Cardiac atrium fibroblast (primary cell): ENCODE measurements around the gene PTCRA. TPM values are rescaled to one million over a fixed set of nuclear protein-coding genes. Genes with fewer than 3 reads are reported as not detected.

Experiments
- total RNA-seq: library from RNA; depleted of rRNA; stranded (reverse); fragments of >200 nt; gene quantifications from 2 replicates; pipeline ENCODE4 v1.2.3, GENCODE V29; 2015

The PTCRA gene, protein sequence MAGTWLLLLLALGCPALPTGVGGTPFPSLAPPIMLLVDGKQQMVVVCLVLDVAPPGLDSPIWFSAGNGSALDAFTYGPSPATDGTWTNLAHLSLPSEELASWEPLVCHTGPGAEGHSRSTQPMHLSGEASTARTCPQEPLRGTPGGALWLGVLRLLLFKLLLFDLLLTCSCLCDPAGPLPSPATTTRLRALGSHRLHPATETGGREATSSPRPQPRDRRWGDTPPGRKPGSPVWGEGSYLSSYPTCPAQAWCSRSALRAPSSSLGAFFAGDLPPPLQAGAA
- not detected in 2 replicates for total RNA-seq

DNA sequence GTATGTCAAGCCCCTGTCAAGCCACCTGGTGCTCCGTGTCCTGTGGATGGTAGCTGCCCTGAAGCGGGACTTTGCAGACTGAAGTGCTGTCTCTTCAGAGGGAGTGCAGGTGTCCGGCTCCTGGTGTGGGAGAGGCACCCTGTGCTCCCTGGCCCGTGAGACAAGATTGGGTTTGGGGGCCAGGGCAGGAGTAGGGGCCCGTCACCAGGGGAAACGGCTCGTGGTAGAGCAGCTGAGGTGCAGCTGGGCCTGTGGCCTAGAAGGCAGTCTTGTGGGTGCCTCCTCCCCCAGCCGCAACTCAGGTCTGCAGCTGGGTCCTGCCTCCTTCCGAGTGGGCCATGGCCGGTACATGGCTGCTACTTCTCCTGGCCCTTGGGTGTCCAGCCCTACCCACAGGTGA lies at the start of gene PTCRA:
PTCRA (plus strand) TSS at position 322 of the 400 bp plus-strand sequence; CDS start at position 339, 17 bp downstream.

DNA sequence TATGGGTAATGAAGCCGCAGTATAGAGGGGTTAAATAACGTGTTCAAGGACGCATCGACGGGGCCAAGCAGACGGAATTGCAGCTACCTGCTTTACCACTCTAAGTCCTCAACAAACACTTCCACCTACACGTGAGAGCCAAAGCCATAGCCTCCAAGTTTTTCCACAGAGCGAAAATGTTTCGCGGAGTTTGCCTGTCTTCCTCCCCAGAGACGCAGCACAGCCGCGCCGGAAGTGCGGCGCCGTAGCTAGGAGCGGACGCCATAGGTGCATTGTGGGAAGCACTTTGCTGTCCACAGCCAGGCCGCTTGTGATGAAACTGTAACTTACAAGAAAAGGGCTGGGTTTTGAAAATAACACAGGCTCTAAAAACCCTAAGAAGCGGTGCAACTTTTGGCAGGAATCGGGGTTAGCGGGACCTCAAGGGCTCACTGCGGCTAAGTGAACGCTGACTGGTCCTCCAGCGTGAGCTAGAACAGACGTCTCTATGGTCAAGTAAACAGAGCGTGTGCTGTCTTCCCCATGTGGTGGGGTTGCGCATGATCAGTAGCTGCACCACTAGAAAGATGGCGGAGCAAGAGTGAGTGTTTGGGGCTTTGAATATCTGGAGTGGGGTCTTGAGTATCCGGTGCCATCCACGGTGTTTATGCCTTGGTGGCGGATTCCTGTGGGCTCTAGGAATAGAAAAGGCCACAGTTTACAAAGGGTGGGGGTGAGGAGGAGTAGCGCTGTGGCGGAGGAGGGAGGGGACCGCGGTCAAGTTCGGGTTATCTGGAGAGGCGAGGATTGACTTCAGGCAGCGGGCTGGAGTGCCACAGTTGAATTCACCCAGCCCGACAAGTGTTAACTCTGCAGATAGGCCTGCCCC lies 36.2 kb upstream of the PTCRA start, which contains the start of gene RPL7L1:
RPL7L1 (plus strand) TSS at position 245 of the 868 bp plus-strand sequence; CDS start at position 540, 295 bp downstream.

DNA sequence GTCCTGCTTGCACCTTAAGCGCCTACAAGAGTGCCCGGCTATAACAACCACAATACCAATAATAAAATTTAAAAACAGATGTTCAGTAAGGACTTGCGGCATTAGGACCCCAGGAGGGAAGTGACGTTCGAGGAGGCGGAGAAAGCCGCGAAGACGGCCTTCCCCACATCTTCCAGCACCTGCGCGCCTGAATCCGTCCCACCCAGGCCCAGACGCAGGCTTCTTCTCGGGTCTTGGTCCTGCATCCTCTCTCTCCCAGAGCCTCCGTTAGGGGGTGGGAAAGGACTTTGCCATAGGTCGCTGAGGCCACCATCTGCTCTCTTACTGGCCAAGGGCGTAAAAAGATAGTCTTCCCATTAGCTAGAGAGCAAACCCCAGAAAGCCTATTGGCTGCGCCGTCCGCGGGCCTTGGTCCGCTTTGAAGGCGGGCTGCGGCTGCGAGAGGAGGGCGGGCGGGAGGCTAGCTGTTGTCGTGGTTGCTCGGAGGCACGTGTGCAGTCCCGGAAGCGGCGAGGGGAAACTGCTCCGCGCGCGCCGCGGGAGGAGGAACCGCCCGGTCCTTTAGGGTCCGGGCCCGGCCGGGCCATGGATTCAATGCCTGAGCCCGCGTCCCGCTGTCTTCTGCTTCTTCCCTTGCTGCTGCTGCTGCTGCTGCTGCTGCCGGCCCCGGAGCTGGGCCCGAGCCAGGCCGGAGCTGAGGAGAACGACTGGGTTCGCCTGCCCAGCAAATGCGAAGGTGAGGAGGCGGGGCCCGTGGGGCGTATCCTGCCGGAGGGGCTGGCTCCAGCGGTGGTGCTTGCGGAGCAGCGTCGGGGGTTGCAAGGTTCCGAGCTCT lies 13.3 kb downstream of the PTCRA start, which contains the start of gene CNPY3:
CNPY3 (plus strand) TSS at position 495 of the 835 bp plus-strand sequence; CDS start at position 586, 91 bp downstream.

DNA sequence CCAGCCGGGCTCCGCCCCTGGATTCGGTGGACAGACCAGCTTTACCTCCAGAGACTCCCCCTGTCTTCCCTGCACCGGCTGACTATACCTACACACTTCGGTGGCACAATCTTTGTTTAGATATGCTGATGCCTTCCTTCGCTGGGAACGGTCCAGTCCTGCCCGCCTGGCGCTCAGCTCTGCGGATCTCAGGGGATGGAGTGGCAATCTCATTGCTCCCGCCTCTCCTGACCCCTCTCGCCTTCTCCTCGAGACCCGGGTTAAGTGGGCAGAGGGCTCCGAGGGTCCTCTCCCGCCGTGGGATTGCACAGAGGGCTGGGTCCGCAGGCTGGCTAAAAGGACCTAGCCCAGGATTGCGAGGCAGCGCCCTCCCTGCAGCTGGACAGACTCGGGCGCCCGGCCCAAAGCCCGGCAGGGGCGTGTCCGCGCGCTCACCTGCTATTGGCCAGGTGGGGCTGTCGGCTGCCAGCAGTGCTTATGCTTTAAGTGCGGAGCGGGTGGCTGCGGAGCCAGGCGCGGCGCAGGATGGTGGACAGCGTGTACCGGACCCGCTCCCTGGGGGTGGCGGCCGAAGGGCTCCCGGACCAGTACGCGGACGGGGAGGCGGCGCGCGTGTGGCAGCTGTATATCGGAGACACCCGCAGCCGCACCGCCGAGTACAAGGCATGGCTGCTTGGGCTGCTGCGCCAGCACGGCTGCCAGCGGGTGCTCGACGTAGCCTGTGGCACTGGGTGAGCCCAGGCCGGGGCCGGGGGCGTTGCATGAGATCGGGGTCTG lies 44.6 kb downstream of the PTCRA start, which contains the start of gene GNMT:
GNMT (plus strand) TSS at position 512 of the 777 bp plus-strand sequence; CDS start at position 526, 14 bp downstream.

Other genes starting within 250 kb of the PTCRA start
- gene PRPH2, start 193.5 kb upstream of the PTCRA start, total RNA-seq: 0.97 and 1.3 TPM in 2 replicates
- 25.3 and 34.7 TPM in 2 replicates for gene TBCC, start 169.9 kb upstream of the PTCRA start, total RNA-seq
- 3.6 and 4.2 TPM in 2 replicates for gene BICRAL, start 134.0 kb upstream of the PTCRA start, total RNA-seq
- 95.1 and 98.3 TPM in 2 replicates for gene RPL7L1, start 36.4 kb upstream of the PTCRA start, total RNA-seq
- gene CNPY3, start 13.4 kb downstream of the PTCRA start, total RNA-seq: 24.3 and 26.7 TPM in 2 replicates
- gene GNMT, start 44.7 kb downstream of the PTCRA start, total RNA-seq: not detected in 2 replicates
- 11.0 and 16.2 TPM in 2 replicates for gene PEX6, start 63.1 kb downstream of the PTCRA start, total RNA-seq
- gene PPP2R5D, start 68.5 kb downstream of the PTCRA start, total RNA-seq: 35.6 and 39.7 TPM in 2 replicates
- gene MEA1, start 97.9 kb downstream of the PTCRA start, total RNA-seq: 75.2 and 88.8 TPM in 2 replicates
- gene KLHDC3, start 98.2 kb downstream of the PTCRA start, total RNA-seq: 99.6 and 118 TPM in 2 replicates
- 68.4 and 69.9 TPM in 2 replicates for gene RRP36, start 105.6 kb downstream of the PTCRA start, total RNA-seq
- 27.1 and 30.5 TPM in 2 replicates for gene CUL7, start 137.8 kb downstream of the PTCRA start, total RNA-seq
- 14.3 and 17.7 TPM in 2 replicates for gene MRPL2, start 143.4 kb downstream of the PTCRA start, total RNA-seq
- 9.4 and 13.6 TPM in 2 replicates for gene KLC4, start 143.6 kb downstream of the PTCRA start, total RNA-seq
- gene PTK7, start 160.3 kb downstream of the PTCRA start, total RNA-seq: 82.6 and 84.1 TPM in 2 replicates